Neuronal stem cell (in vitro differentiated cells): Measurements from ENCODE around the gene SIDT1. TPM values are rescaled to one million over a fixed set of nuclear protein-coding genes. Genes with fewer than 3 reads are reported as not detected.

Experiments
- DNase-seq: peaks from one replicate; pipeline ENCODE4 v3.0.0-alpha.2; 2013; ENCODE audit warnings: low spot score
- H2AFZ ChIP-seq: one replicate; pipeline ENCODE4 v1.6.1; 2013; ENCODE audit warnings: mild to moderate bottlenecking, low read length, inconsistent platforms
- H2AK5ac ChIP-seq: 2 replicates; pipeline ENCODE4 v1.6.1; 2013; ENCODE audit warnings: low read depth, mild to moderate bottlenecking, inconsistent platforms, low read length, moderate library complexity, mixed read lengths
- H2BK120ac ChIP-seq: 2 replicates; pipeline ENCODE4 v1.6.1; 2013; ENCODE audit warnings: low read depth, mild to moderate bottlenecking, inconsistent platforms, low read length, moderate library complexity, mixed read lengths
- H2BK12ac ChIP-seq: one replicate; pipeline ENCODE4 v1.6.1; 2013; ENCODE audit warnings: low read length, inconsistent platforms
- H2BK15ac ChIP-seq: 2 replicates; pipeline ENCODE4 v1.6.1; 2013; ENCODE audit warnings: mild to moderate bottlenecking, low read length, inconsistent platforms, mixed read lengths
- H2BK5ac ChIP-seq: one replicate; pipeline ENCODE4 v1.6.1; 2013; ENCODE audit warnings: inconsistent platforms, mild to moderate bottlenecking, low read length, moderate library complexity
- H3K14ac ChIP-seq: one replicate; pipeline ENCODE4 v1.6.1; 2013; ENCODE audit warnings: low read length, inconsistent platforms
- H3K18ac ChIP-seq: 2 replicates; pipeline ENCODE4 v1.6.1; 2013; ENCODE audit warnings: low read length, inconsistent platforms
- H3K23ac ChIP-seq: 2 replicates; pipeline ENCODE4 v1.6.1; 2013; ENCODE audit warnings: low read depth, mild to moderate bottlenecking, mixed read lengths, low read length, inconsistent platforms; ENCODE audit not compliant: poor library complexity
- H3K27ac ChIP-seq: replicated peaks from 3 replicates; pipeline ENCODE4 v1.5.1; 2013; ENCODE audit warnings: low read length, inconsistent platforms
- H3K27me3 ChIP-seq, 3 experiments: 2 replicates each; pipeline ENCODE4 v1.6.1; 2013; ENCODE audit warnings: low read length in 3 of 3, mild to moderate bottlenecking in 2 of 3, inconsistent platforms in 1 of 3, low read depth in 1 of 3, mixed read lengths in 1 of 3, moderate library complexity in 1 of 3; ENCODE audit not compliant: control insufficient read depth in 3 of 3, insufficient read depth in 3 of 3
- H3K36me3 ChIP-seq, 2 donors: replicated peaks in 1 of 2; 2 replicates each; pipeline ENCODE4 v1.6.1; 2013; ENCODE audit warnings: low read length in 2 of 2; ENCODE audit not compliant: control insufficient read depth in 2 of 2, insufficient read depth in 2 of 2
- H3K4ac ChIP-seq: 2 replicates; pipeline ENCODE4 v1.6.1; 2013; ENCODE audit warnings: inconsistent platforms, mild to moderate bottlenecking, low read length, moderate library complexity
- H3K4me1 ChIP-seq, 2 donors: 1 replicate in 1 of 2; 2 replicates in 1 of 2; pipeline ENCODE4 v1.6.1; 2013; ENCODE audit warnings: low read length in 2 of 2, low read depth in 1 of 2; ENCODE audit not compliant: control insufficient read depth in 2 of 2, insufficient read depth in 1 of 2
- H3K4me2 ChIP-seq: one replicate; pipeline ENCODE4 v1.6.1; 2013; ENCODE audit warnings: mild to moderate bottlenecking, low read length, inconsistent platforms; ENCODE audit not compliant: insufficient read depth, poor library complexity, severe bottlenecking
- H3K4me3 ChIP-seq, 2 donors: 2 replicates each; pipeline ENCODE4 v1.5.1; 2013; ENCODE audit warnings: low read length in 2 of 2, mild to moderate bottlenecking in 2 of 2, inconsistent platforms in 1 of 2, moderate library complexity in 1 of 2
- H3K79me1 ChIP-seq: one replicate; pipeline ENCODE4 v1.6.1; 2013; ENCODE audit warnings: low read depth, mild to moderate bottlenecking, inconsistent platforms, low read length, moderate library complexity
- H3K9ac ChIP-seq: one replicate; pipeline ENCODE4 v1.6.1; 2013; ENCODE audit warnings: mild to moderate bottlenecking, low read depth, low read length, inconsistent platforms; ENCODE audit not compliant: poor library complexity
- H3K9me3 ChIP-seq, 2 donors: replicated peaks in 1 of 2; 2 replicates each; pipeline versions ENCODE3 to v1.6.1; 2013; ENCODE audit warnings: low read length in 2 of 2, mild to moderate bottlenecking in 2 of 2, inconsistent platforms in 1 of 2, low read depth in 1 of 2, mixed read lengths in 1 of 2, moderate library complexity in 1 of 2; ENCODE audit not compliant: control insufficient read depth in 2 of 2, insufficient read depth in 1 of 2
- H4K8ac ChIP-seq: one replicate; pipeline ENCODE4 v1.6.1; 2013; ENCODE audit warnings: low read depth, mild to moderate bottlenecking, inconsistent platforms, low read length, moderate library complexity
- H4K91ac ChIP-seq: one replicate; pipeline ENCODE4 v1.6.1; 2013; ENCODE audit warnings: low read length, low read depth, mild to moderate bottlenecking, inconsistent platforms; ENCODE audit not compliant: poor library complexity
- WGBS, 2 donors: extraction: QIAGEN DNeasy Blood & Tissue Kit; methylation state at CpG; one replicate each; pipeline ENCODE4 v1.1.7; 2013; ENCODE audit warnings: missing lambda C conversion rate in 2 of 2, mixed read lengths in 1 of 2; ENCODE audit not compliant: insufficient read length in 2 of 2, insufficient replicate concordance in 1 of 2; ENCODE audit errors: extremely low coverage in 2 of 2; 5-methylcytosine and 5-hydroxymethylcytosine counted together
- polyA plus RNA-seq, 2 experiments: library from polyadenylated mRNA; stranded (reverse); fragments of 200-250 nt; gene quantifications; one replicate each; pipeline ENCODE4 v1.2.3, GENCODE V29; 2013

Gene SIDT1
- not detected for polyA plus RNA-seq (2013, experiment 1 of 2)
- polyA plus RNA-seq (2013, experiment 2 of 2): not detected

- Histone ChIP-seq H3K9ac (no peak within 1 kb of the TSS), H3K9me3 (no peaks in the 10 kb centered on the region), H3K4me2 (peak within 1 kb of the TSS; percentile 50), H4K8ac (no peak within 1 kb of the TSS), H4K91ac (no peak within 1 kb of the TSS), H3K36me3 (no peaks in the 10 kb centered on the region), H3K14ac (no peak within 1 kb of the TSS), H3K27me3 (peaks cover 7 to 93% (median 48%) of the 10 kb centered on the region in 3 experiments), H3K18ac (no peak within 1 kb of the TSS), H3K4me3 (peak within 1 kb of the TSS; percentile 35 to 76), H2BK15ac (no peak within 1 kb of the TSS), H3K4ac (no peak within 1 kb of the TSS), H2AK5ac (no peak within 1 kb of the TSS), H2BK12ac (no peak within 1 kb of the TSS), H2BK5ac (no peak within 1 kb of the TSS), H3K23ac (peak within 1 kb of the TSS; percentile 16), H2BK120ac (no peak within 1 kb of the TSS), H3K4me1 (peaks cover 3% of the 10 kb centered on the region in 2 donors), H3K79me1 (no peaks in the 10 kb centered on the region), H3K27ac (no peak within 1 kb of the TSS), H2AFZ (peak within 1 kb of the TSS; percentile 87)
- peak; percentile 21 for DNase-seq
- no CpG with 5 or more reads among the region's 18 CpGs for WGBS, 2 donors
Observed at GRCh38 chr3:113531826-113532697, at the start of gene SIDT1. Gene SIDT1, plus strand, starts transcription at chr3:113532555. Its CDS starts 467 bp downstream, at chr3:113533022.

- no peak overlapping the region for H3K4me3 ChIP-seq
- no peak overlapping the region for H3K4me2 ChIP-seq
- H3K27ac ChIP-seq: no peak overlapping the region
- no peak overlapping the region for H2BK12ac ChIP-seq
- WGBS, 2 donors: no CpG with 5 or more reads among the region's 8 CpGs
- no peak overlapping the region for H2AK5ac ChIP-seq
- peaks cover 2 to 38% of the 10 kb centered on the region in 2 donors for H3K36me3 ChIP-seq
- no peak overlapping the region for H4K91ac ChIP-seq
- H2AFZ ChIP-seq: no peak overlapping the region
- no peak for DNase-seq
- no peak overlapping the region for H3K4ac ChIP-seq
- H2BK15ac ChIP-seq: no peak overlapping the region
- H2BK5ac ChIP-seq: no peak overlapping the region
- H2BK120ac ChIP-seq: no peak overlapping the region
- H3K79me1 ChIP-seq: no peaks in the 10 kb centered on the region
- peaks cover 0 to 1% of the 10 kb centered on the region in 2 donors for H3K9me3 ChIP-seq
- H3K18ac ChIP-seq: no peak overlapping the region
- no peaks in the 10 kb centered on the region for H3K4me1 ChIP-seq
- H3K9ac ChIP-seq: no peak overlapping the region
- no peak overlapping the region for H4K8ac ChIP-seq
- no peak overlapping the region for H3K23ac ChIP-seq
- no peaks in the 10 kb centered on the region for H3K27me3 ChIP-seq
- no peak overlapping the region for H3K14ac ChIP-seq
Observed at GRCh38 chr3:113485161-113485609, 47.2 kb upstream of the SIDT1 start.

- H3K4me1 ChIP-seq: no peaks in the 10 kb centered on the region
- no CpG with 5 or more reads among the region's 2 CpGs for WGBS, 2 donors
- DNase-seq: no peak
Observed at GRCh38 chr3:113495035-113495434, 37.3 kb upstream of the SIDT1 start.

DNA sequence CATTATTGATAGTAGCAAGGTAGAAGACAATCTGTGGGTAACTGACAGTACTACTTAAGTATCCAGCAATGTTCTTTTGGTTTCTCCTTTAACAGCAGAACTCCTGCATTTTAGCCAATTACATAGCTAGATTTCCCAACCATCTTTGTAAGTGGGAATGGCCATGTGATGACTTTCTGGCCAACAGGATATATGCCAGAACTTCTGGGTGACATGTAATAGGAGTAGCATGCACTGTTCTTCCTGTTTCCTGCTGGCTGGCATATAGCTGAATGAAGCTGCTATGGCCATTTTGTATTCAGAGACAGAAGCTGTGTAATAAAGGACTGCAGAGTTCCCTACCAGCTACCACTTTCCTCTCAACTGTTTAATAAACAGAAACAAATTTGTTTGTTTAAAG lies 35.4 kb upstream of the SIDT1 start:
- H2BK120ac ChIP-seq: no peak overlapping the region

More at GRCh38 chr3:113495035-113495434, 37.3 kb upstream of the SIDT1 start:
- no peak overlapping the region for H2AK5ac ChIP-seq
- no peak overlapping the region for H3K9ac ChIP-seq
- no peak overlapping the region for H3K23ac ChIP-seq
- H2BK5ac ChIP-seq: no peak overlapping the region
- H3K9me3 ChIP-seq: no peaks in the 10 kb centered on the region
- peaks cover 12 to 62% of the 10 kb centered on the region in 2 donors for H3K36me3 ChIP-seq
- H3K4ac ChIP-seq: no peak overlapping the region
- H2AFZ ChIP-seq: no peak overlapping the region
- no peak overlapping the region for H3K18ac ChIP-seq
- H2BK15ac ChIP-seq: no peak overlapping the region
- H3K27me3 ChIP-seq: no peaks in the 10 kb centered on the region
- H4K8ac ChIP-seq: no peak overlapping the region
- no peak overlapping the region for H3K4me2 ChIP-seq
- H2BK12ac ChIP-seq: no peak overlapping the region
- H3K27ac ChIP-seq: no peak overlapping the region
- no peak overlapping the region for H3K14ac ChIP-seq
- no peaks in the 10 kb centered on the region for H3K79me1 ChIP-seq
- no peak overlapping the region for H3K4me3 ChIP-seq
- no peak overlapping the region for H2BK120ac ChIP-seq
- H4K91ac ChIP-seq: no peak overlapping the region

More for the DNA sequence above, 35.4 kb upstream of the SIDT1 start:
- Histone ChIP-seq H2BK15ac (no peak overlapping the region), H3K9ac (no peak overlapping the region), H3K4me3 (no peak overlapping the region), H3K4me1 (no peaks in the 10 kb centered on the region), H4K91ac (no peak overlapping the region), H3K18ac (no peak overlapping the region), H3K27me3 (no peaks in the 10 kb centered on the region), H3K4me2 (no peak overlapping the region), H3K79me1 (no peaks in the 10 kb centered on the region), H3K23ac (no peak overlapping the region), H3K4ac (no peak overlapping the region), H2BK5ac (no peak overlapping the region), H2AK5ac (no peak overlapping the region), H3K14ac (no peak overlapping the region), H3K27ac (no peak overlapping the region), H2AFZ (no peak overlapping the region), H3K9me3 (no peaks in the 10 kb centered on the region), H3K36me3 (peaks cover 9 to 46% of the 10 kb centered on the region in 2 donors), H2BK12ac (no peak overlapping the region), H4K8ac (no peak overlapping the region)
- DNase-seq: no peak
